Transverse colon (tissue), 3 donors: ENCODE data around the gene BCL2L12.

Experiments used
- POLR2A ChIP-seq: fragments of 450-650 bp; IDR thresholded peaks from one replicate; pipeline ENCODE4 v1.6.1; 2016; ENCODE audit warnings: antibody characterized with exemption, mild to moderate bottlenecking, moderate library complexity
- TF ChIP-seq, protein P1 (sequence below), 5 experiments: fragments of 200-600 bp in 3 of 5; fragments of 450-650 bp in 2 of 5; sonication (generic) in 3 of 5; IDR thresholded peaks; 1 replicate in 2 of 5; 2 replicates in 3 of 5; pipeline ENCODE4 v1.5.1; 2016 to 2017; ENCODE audit warnings: antibody characterized with exemption in 5 of 5, inconsistent platforms in 3 of 5, mild to moderate bottlenecking in 2 of 5, moderate library complexity in 1 of 5

DNA sequence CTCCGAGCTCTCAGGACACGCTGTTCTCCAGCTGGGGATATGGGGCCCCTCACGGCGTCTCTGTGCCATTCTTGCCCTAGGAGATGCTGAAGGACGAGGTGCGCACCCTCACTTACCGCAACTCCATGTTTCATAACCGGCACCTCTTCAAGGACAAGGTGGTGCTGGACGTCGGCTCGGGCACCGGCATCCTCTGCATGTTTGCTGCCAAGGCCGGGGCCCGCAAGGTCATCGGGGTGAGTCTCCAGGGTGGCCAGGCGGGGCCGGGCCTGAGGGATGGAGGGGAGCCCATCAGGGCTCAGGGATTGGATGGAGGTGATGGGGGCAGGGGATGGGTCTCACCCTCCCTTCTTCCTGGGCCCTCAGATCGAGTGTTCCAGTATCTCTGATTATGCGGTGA, 16.1 kb downstream of the BCL2L12 start:
- TF ChIP-seq, protein P1, sequence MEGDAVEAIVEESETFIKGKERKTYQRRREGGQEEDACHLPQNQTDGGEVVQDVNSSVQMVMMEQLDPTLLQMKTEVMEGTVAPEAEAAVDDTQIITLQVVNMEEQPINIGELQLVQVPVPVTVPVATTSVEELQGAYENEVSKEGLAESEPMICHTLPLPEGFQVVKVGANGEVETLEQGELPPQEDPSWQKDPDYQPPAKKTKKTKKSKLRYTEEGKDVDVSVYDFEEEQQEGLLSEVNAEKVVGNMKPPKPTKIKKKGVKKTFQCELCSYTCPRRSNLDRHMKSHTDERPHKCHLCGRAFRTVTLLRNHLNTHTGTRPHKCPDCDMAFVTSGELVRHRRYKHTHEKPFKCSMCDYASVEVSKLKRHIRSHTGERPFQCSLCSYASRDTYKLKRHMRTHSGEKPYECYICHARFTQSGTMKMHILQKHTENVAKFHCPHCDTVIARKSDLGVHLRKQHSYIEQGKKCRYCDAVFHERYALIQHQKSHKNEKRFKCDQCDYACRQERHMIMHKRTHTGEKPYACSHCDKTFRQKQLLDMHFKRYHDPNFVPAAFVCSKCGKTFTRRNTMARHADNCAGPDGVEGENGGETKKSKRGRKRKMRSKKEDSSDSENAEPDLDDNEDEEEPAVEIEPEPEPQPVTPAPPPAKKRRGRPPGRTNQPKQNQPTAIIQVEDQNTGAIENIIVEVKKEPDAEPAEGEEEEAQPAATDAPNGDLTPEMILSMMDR (IDR thresholded peaks at IDR 0.05): no peak
- no peak for TF ChIP-seq POLR2A
